Right atrium auricular region (tissue), 2 donors: ENCODE data around the gene NDRG3. TPM values are rescaled to one million over a fixed set of nuclear protein-coding genes. Genes with fewer than 3 reads are reported as not detected.

Experiments used
- DNase-seq: peaks from one replicate; pipeline ENCODE4 v3.0.0-alpha.2; 2019; ENCODE audit warnings: low spot score
- H3K27ac ChIP-seq, 2 donors: fragments of 200-600 bp; sonication (generic); 1 replicate in 1 of 2; 2 replicates in 1 of 2; pipeline ENCODE4 v1.5.1; 2016 to 2019
- H3K27me3 ChIP-seq, 2 donors: fragments of 200-600 bp; sonication (generic); one replicate each; pipeline versions ENCODE4 v1.5.1 to v1.6.0; 2017 to 2019
- H3K36me3 ChIP-seq: fragments of 200-600 bp; sonication (generic); one replicate; pipeline ENCODE4 v1.5.1; 2016
- H3K4me1 ChIP-seq, 2 donors: fragments of 200-600 bp; sonication (generic); one replicate each; pipeline versions ENCODE4 v1.5.1 to v1.6.0; 2017 to 2019
- H3K4me3 ChIP-seq, 2 donors: fragments of 200-600 bp; sonication (generic); 1 replicate in 1 of 2; 2 replicates in 1 of 2; pipeline ENCODE4 v1.5.1; 2017 to 2019; ENCODE audit warnings: mild to moderate bottlenecking in 1 of 2, moderate library complexity in 1 of 2
- H3K9me3 ChIP-seq, 2 donors: fragments of 200-600 bp; sonication (generic); one replicate each; pipeline ENCODE4 v1.5.1; 2019
- CTCF ChIP-seq, 2 donors: fragments of 200-600 bp; sonication (generic); IDR thresholded peaks; one replicate each; pipeline ENCODE4 v1.5.1; 2019; ENCODE audit warnings: antibody characterized with exemption in 2 of 2
- total RNA-seq, 2 donors: library from RNA; depleted of rRNA; stranded (reverse); fragments of >200 nt; gene quantifications; one replicate each; pipeline ENCODE4 v1.1.0, GENCODE V29; 2016

NDRG3 gene
- total RNA-seq, 2 donors from 2014 or later = 19.7 to 33.9 TPM

- DNase-seq = no peak
- Histone ChIP-seq H3K4me1 (peaks cover 0 to 21% of the 10 kb centered on the region in 2 donors), H3K27ac (no peak overlapping the region), H3K27me3 (no peaks in the 10 kb centered on the region), H3K4me3 (no peak overlapping the region), H3K36me3 (no peaks in the 10 kb centered on the region), H3K9me3 (no peaks in the 10 kb centered on the region)
- TF ChIP-seq CTCF (IDR thresholded peaks at IDR 0.05) = no peak
Observed at GRCh38 chr20:36760647-36761046, 14.8 kb upstream of the NDRG3 start.

DNA sequence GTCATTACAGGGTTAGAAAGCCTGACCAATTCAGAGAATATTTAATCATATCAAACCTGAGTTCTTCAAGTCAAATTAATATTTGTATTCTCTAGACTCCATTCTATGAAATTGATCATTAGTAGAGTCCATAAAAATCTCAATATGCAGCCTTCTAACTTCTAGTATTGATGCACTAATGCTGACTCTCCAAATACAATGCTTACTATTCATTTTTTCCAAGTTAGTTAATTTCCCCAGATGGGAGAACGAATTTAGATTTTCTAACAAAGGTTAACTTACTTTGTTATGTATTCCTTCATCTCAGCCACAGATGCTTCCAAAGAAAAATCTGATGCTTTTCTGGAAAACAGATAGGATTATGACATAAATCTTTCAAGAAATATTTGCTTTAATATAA lies 12.4 kb upstream of the NDRG3 start:
- H3K27me3 ChIP-seq = no peaks in the 10 kb centered on the region
- DNase-seq = no peak
- no peak for TF ChIP-seq CTCF (IDR thresholded peaks at IDR 0.05)
- peak overlapping the region; percentile 17 to 53 for H3K27ac ChIP-seq
- no peak overlapping the region for H3K4me3 ChIP-seq
- no peaks in the 10 kb centered on the region for H3K36me3 ChIP-seq
- no peaks in the 10 kb centered on the region for H3K9me3 ChIP-seq
- H3K4me1 ChIP-seq = peaks cover 0 to 24% of the 10 kb centered on the region in 2 donors

DNA sequence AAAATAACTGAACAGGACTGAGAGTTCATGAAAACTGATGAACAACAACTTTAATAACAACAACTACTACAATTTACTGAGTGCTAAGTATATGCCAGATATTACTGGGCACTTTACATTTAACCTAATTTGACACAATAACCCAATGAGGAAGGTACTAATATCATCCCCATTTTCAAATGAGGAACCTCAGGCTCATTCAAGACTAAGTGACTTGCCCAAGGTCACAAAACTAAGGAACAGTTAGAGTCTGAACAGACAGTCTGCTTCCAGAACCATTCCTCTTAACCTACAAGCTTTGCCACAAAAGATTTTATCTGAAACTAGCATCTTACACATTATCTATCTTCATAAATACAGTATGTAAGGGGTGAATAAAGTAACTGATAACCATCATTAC lies 10.6 kb upstream of the NDRG3 start:
- no peaks in the 10 kb centered on the region for H3K36me3 ChIP-seq
- peak overlapping the region in 1 of 2 donors; percentile 53 for H3K27ac ChIP-seq

DNA sequence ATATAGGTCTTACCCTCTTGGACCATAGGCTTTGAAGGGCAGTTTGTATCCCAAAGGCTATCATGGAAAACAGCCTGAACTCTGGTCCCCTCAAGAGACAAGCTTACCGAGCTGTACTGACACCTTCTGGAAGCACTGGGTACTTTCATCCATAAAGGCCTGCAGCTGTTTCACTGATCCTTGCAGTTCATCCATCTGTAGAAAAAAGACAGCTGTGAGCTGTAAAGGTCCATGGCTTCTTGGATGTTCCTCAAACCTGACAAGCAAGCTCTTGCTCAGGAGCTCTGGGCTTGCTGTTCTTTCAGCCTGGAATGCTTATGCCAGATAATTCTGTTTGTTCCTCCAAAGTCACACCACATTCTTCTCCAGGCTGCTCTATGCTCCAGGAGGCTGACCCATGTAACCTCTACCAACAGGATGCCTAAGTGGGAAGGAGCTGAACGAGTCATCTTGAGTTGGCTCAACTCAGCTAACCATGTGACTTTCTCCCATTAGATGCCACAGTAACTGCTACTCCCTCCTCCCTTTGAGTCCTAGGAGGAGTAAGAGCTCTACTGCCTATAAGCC lies 8.8 kb upstream of the NDRG3 start:
- no peak for DNase-seq
- Histone ChIP-seq H3K27me3 (no peaks in the 10 kb centered on the region), H3K9me3 (no peaks in the 10 kb centered on the region), H3K4me3 (no peak overlapping the region), H3K4me1 (peaks cover 0 to 24% of the 10 kb centered on the region in 2 donors), H3K27ac (no peak overlapping the region), H3K36me3 (no peaks in the 10 kb centered on the region)
- peak; percentile 72 to 92 for TF ChIP-seq CTCF (IDR thresholded peaks at IDR 0.05)

More for the DNA sequence above, 10.6 kb upstream of the NDRG3 start:
- peaks cover 0 to 24% of the 10 kb centered on the region in 2 donors for H3K4me1 ChIP-seq
- H3K4me3 ChIP-seq = no peak overlapping the region
- DNase-seq = no peak
- no peaks in the 10 kb centered on the region for H3K27me3 ChIP-seq
- H3K9me3 ChIP-seq = no peaks in the 10 kb centered on the region
- TF ChIP-seq CTCF (IDR thresholded peaks at IDR 0.05) = no peak

DNA sequence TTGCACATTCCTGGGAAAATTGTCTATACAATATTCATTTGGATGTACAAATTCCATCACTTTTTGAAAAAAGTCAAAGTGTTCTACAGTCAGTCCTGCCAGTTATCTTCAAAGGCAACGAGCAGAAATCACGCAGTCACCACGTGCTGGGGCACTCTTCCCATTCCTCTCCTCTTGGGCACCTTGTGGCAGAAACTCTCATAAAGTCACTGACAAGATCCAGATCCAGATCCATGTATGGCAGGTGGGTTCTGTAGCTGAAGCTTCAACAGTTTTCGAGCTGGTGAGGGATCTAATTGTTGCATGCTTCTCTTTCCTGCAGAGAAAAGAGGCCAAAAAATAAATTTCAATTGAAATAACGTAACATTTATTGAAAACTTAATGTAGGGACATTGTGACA lies 6.7 kb upstream of the NDRG3 start:
- Histone ChIP-seq H3K27me3 (no peaks in the 10 kb centered on the region), H3K27ac (no peak overlapping the region), H3K36me3 (no peaks in the 10 kb centered on the region), H3K4me1 (peaks cover 0 to 20% of the 10 kb centered on the region in 2 donors), H3K9me3 (no peaks in the 10 kb centered on the region), H3K4me3 (no peak overlapping the region)
- DNase-seq = no peak
- no peak for TF ChIP-seq CTCF (IDR thresholded peaks at IDR 0.05)
